Measurements from ENCODE around the gene SECTM1.
"Not testable (repeated sequence)": the region's sequence is repeated elsewhere in the genome, so short reads cannot be mapped to it uniquely, and the experiment has no call there.

The SECTM1 gene

GRCh38 chr17:82367724-82368524 lies 34.4 kb upstream of the SECTM1 start:
- DNase-seq, result no peak

DNA sequence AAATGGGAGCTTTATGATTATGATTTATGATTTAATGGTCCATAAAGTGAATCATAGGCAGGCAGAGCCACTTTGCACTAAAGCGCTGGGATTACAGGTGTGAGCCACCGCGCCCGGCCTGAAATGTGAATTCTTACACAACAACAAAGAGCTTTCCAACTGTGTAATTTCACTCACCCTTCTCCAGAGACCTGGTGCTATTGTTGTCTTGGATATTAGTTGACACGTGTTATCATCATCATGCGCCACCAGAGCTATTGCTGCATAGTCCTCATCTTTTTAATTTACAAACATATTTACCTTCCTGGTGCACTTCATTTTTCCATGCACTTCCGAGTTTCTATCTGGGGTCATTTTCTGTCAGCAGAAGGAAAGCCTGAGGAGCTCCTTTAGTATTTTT lies 33.2 kb upstream of the SECTM1 start:
- no peak for DNase-seq

DNA sequence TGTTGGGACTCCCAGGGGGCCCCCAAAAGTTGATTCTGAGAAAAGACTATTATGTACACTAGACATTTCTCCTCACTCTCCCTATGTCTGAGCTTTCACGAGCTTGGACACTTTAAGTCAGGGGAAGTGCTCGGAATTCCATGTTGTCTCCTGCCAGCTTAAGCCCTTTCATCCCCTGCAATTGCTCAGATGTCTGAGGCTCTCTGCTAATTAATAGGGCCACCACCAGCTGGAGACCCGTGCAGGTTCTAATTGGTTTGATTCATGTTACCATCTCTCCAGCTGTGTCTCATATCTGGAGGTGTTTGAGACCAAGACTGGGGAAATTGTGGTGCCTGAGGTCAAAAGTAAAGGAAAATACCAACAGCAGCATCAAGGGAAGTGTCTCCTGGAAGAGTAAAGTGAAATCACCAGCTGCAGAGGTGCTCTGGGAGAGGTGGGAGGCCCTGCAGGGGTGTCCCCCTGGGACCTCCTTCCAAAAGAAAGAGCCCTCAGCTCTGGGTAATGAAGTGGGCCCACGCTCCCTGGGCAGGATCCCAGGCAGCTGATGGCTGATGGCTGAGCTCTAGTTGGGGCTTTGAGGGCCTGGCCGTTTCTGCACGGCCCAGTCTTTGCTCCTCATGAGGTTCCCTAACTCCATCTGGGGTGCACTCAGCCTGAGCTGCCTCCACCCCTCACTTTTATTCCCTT lies 32.2 kb upstream of the SECTM1 start:
- no peak for DNase-seq

DNA sequence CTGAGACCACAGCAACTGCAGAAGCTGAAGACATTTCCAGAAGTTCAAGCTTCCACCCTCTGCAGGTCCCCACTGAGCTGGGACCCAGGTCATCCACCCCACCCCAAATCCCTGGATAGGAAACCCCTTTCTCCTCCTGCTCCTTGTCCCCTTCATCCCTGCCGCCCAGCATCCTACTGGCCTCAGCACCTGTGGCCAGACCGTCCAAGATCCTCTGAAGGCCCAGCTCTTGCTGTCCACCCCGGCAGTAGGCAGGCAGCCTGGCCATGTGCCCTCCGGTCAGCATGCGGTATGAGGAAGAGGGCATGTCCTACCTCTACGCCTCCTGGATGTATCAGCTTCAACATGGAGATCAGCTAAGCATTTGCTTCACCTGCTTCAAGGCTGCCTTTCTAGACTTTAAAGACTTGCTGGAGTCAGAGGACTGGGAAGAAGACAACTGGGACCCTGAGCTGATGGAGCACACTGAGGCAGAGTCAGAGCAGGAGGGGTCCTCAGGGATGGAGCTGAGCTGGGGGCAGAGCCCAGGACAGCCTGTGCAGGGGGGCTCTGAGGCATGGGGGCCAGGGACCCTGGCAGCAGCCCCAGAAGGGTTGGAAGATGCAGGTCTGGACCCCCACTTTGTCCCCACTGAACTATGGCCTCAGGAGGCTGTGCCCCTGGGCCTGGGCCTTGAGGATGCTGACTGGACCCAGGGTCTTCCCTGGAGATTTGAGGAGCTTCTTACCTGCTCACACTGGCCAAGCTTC lies 28.5 kb upstream of the SECTM1 start:
- DNase-seq, result no peak

DNA sequence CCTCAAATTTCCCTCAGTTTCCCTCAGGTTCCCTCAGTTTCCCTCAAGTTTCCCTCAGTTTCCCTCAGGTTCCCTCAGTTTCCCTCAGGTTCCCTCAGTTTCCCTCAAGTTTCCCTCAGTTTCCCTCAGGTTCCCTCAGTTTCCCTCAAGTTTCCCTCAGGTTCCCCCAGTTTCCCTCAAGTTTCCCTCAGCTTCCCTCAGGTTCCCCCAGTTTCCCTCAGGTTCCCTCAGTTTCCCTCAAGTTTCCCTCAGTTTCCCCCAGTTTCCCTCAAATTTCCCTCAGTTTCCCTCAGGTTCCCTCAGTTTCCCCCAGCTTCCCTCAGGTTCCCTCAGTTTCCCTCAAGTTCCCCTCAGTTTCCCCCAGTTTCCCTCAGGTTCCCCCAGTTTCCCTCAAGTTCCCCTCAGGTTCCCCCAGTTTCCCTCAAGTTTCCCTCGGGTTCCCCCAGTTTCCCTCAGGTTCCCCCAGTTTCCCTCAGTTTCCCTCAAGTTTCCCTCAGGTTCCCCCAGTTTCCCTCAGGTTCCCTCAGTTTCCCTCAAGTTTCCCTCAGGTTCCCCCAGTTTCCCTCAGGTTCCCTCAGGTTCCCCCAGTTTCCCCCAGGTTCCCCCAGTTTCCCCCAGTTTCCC lies 26.0 kb upstream of the SECTM1 start:
- not testable (repeated sequence) for DNase-seq

DNA sequence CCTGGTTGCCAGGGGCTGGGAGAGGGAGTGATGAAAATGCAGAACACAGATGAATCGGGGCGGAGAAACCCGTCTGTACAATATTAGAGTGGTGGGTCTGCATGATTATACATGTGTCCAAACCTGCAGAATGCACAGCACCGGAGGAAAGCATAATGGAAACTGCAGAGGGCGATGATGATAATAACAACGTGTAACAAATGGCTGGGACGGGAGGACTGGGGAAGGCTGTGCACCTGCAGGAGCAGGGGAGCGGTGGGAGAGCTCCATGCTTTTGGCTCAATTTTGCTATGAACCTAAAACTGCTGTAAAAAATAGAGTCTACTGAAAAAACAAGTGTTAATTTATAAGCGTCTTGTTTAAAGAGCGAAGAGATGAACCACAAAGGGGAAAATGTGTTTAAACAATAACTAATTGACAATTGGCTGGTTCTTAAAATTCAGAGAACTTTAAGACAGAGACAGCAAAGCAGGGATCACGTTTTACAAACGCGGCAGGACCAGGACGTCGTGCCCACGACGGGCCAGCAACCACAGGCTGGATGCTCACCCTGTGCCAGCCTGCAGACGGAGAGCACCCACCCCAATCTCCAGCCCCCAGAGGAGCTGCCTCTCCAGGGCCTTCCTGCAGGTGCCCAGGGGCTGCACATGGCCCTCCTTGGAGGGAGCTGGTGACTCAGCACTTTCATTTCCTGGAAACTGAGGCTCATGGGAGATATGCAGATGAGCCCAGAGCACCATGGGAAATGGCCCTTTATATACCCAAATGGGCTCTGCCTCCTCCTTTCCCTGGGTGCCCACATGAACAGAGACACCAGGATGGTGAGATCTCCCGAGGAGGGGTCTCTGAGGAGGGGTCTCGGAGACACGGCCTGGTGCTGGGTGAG lies 25.1 kb upstream of the SECTM1 start, which contains the start of gene TEX19:
Gene TEX19 (plus strand): TSS at position 783 of the 886 bp plus-strand sequence. CDS start 2,904 bp downstream, outside the sequence.
- no peak for DNase-seq

DNA sequence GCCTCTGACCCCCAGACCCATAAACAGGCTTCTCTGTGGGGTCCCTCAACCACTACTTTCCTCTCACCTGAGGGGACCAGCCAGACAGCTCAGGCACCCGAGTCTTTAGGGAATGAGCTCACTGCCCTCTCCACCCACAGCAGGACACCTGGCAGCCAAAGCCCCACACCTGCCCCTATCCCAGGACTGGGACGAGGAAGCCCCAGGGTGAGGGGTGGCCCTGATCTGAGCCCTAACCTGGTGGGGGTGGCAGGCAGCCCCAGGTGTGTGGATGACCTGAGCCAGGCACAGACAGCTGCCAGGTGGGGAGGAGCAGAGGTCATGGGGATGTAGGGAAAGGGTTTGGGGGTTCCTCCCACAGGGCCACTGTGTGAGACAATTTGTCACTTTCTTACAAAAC lies 23.8 kb upstream of the SECTM1 start:
- DNase-seq, result no peak

- DNase-seq, result no peak
These were observed 23.3 kb upstream of the SECTM1 start for GRCh38 chr17:82356845-82357355.

GRCh38 chr17:82355770-82356427 lies 22.3 kb upstream of the SECTM1 start:
- no peak for DNase-seq

GRCh38 chr17:82354804-82355308 lies 21.3 kb upstream of the SECTM1 start:
- no peak for DNase-seq

GRCh38 chr17:82353484-82353883 lies 19.9 kb upstream of the SECTM1 start:
- DNase-seq, result no peak

DNA sequence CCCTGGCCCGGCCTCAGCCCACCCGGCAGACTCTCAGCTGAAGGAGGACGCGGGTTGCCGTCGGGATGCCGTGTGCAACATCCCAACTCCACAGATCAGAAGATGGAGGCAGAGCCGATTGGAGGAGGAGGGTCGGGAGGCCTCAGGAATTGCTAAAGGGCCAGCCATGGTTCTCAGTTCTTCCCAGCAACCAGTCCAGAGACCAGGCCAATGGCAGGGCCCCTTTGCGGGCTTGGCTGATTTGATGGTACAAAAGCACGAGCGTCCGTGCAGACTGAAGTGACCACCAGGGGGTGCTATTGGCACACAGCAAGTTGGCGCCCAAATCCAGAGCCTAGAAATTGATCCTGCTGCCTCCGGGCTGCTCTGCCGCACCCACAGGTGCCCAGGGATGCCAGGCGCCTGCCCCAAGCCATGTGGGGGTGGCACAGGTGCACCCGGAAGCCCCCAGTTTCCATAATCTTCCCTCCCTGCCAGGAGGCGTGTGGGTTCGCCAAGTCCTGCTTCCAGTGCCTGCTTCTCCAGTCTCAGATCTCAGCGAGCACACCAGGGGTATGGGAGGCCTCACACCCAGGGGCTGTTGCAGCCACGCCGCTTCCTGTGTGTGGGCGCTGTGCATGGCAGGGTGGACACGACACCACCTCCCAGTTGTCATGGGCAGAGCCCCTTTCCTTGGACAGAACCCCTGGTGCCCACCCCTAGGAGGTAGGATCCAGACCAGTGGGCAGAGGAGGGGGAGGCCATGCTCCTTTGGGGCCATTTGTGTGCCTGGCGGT lies 18.3 kb upstream of the SECTM1 start:
- peak; percentile 84 for DNase-seq

- DNase-seq, result no peak
These were observed 17.7 kb upstream of the SECTM1 start for GRCh38 chr17:82351254-82351712.

- DNase-seq, result peak; percentile 33 to 36
These were observed 16.8 kb upstream of the SECTM1 start for GRCh38 chr17:82350182-82351030.

DNA sequence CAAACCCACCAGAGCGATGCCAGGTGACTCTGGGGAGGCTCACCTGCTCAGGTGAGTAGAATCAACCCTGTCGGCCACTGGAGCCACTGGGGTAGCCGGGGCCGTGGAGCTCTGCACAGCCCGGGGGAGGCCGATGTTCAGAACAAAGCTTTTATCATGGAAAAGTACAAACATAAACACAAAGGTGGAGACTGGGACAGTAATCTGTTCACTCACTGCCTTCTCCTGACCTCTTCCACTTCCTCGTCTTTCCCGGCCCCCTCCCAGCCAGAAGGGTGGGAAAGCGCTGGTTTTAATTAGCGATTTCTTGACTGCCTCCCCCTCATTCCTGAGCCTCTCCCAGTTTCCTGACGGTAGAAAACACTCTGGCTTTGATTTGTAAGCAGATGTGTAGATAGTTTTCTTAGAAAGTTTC lies 15.7 kb upstream of the SECTM1 start:
- DNase-seq, result no peak

GRCh38 chr17:82348866-82349265 lies 15.3 kb upstream of the SECTM1 start:
- DNase-seq, result no peak

DNA sequence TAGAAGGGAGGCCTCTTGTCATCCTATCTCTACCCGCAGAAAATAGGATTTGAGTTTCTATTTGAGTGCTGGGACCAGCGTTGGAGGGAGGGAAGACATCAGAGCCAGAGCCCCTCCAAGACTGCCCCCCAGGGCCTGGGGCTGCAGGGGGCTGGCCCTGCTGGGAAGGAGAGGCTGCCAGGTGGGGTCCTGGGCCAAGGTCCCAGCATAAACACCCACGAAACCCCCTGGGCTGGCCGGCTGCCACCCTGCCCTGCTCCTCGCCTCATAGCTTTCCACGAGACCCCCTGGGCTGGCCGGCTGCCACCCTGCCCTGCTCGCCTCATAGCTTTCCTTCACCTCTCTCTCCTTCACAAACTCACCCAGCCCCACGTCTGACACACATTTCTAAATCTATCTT lies 14.9 kb upstream of the SECTM1 start:
- no peak for DNase-seq

DNA sequence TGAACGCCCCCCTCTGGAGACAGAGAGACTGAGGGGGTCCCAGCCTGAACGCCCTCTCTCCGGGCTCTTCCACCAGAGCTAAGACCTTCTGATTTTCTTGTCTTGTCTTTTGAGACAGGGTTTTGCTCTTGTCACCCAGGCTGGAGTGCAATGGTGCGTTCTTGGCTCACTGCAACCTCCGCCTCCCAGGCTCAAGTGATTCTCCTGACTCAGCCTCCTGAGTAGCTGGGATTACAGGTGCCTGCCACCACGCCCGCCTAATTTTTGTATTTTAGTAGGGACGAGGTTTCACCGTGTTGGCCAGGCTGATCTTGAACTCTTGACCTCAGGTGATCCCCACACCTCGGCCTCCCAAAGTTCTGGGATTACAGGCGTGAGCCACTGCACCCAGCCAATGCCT lies 14.4 kb upstream of the SECTM1 start:
- DNase-seq, result not testable (repeated sequence)
